HEK293 (cell line): ENCODE results near the gene CDC34.

Source experiments
- CTCF ChIA-PET: fragments of 350-600 bp; formaldehyde crosslinking; extraction: SDS; loops from one replicate; lab custom pipeline; 2021; ENCODE audit warnings: antibody characterized with exemption; lab: Yijun Ruan, JAX
- POLR2A ChIA-PET: fragments of 300-600 bp; formaldehyde crosslinking; extraction: SDS; loops from one replicate; lab custom pipeline; 2020; ENCODE audit warnings: antibody characterized with exemption, inconsistent platforms; lab: Yijun Ruan, JAX
- H3K27ac ChIP-seq: fragments of 200-500 bp; sonication (Bioruptor generic); 2 replicates; pipeline ENCODE4 v1.5.1; 2014; ENCODE audit warnings: low read depth, low read length, control low read depth, inconsistent platforms; ENCODE audit errors: extremely low read depth
- H3K36me3 ChIP-seq, 2 experiments: fragments of 200-500 bp in 1 of 2; sonication (Bioruptor generic) in 1 of 2; 1 replicate in 1 of 2; 2 replicates in 1 of 2; pipeline ENCODE4 v1.5.1; 2014 to 2017; ENCODE audit warnings: inconsistent platforms in 2 of 2, low read length in 2 of 2; ENCODE audit not compliant: control insufficient read depth in 2 of 2, insufficient read depth in 1 of 2
- H3K4me1 ChIP-seq: fragments of 200-500 bp; sonication (Bioruptor generic); 2 replicates; pipeline ENCODE4 v1.5.1; 2014; ENCODE audit warnings: mild to moderate bottlenecking, low read length, inconsistent platforms; ENCODE audit not compliant: control insufficient read depth, insufficient read depth
- H3K4me3 ChIP-seq: 2 replicates; pipeline ENCODE4 v1.5.1; 2011; ENCODE audit warnings: low read depth, mild to moderate bottlenecking, control low read depth, low read length, moderate library complexity
- H3K9me3 ChIP-seq: fragments of 200-500 bp; sonication (Bioruptor generic); 2 replicates; pipeline ENCODE4 v1.5.1; 2014; ENCODE audit warnings: low read depth, low read length, inconsistent platforms; ENCODE audit not compliant: control insufficient read depth, insufficient read depth
- BCL11B ChIP-seq: fragments of 450-650 bp; formaldehyde crosslinking; IDR thresholded peaks from 2 replicates; pipeline ENCODE4 v1.5.1; 2016; ENCODE audit warnings: low read depth, missing biosample characterization, missing genetic modification characterization
- BCL6B ChIP-seq: fragments of 450-650 bp; formaldehyde crosslinking; IDR thresholded peaks from 2 replicates; pipeline ENCODE4 v1.5.1; 2017; ENCODE audit warnings: missing biosample characterization, missing genetic modification characterization
- CTCF ChIP-seq: fragments of 450-650 bp; formaldehyde crosslinking; IDR thresholded peaks from 2 replicates; pipeline ENCODE4 v1.5.1; 2016; ENCODE audit warnings: missing biosample characterization, missing genetic modification characterization
- GLIS1 ChIP-seq: fragments of 450-650 bp; formaldehyde crosslinking; IDR thresholded peaks from 2 replicates; pipeline ENCODE4 v1.5.1; 2016; ENCODE audit warnings: missing biosample characterization, missing genetic modification characterization
- IKZF3 ChIP-seq: fragments of 450-650 bp; IDR thresholded peaks from 2 replicates; pipeline ENCODE4 v1.5.0; 2018; ENCODE audit warnings: missing biosample characterization, mild to moderate bottlenecking, missing genetic modification characterization, moderate library complexity
- OSR2 ChIP-seq: fragments of 450-650 bp; formaldehyde crosslinking; IDR thresholded peaks from 2 replicates; pipeline ENCODE4 v1.5.1; 2016; ENCODE audit warnings: missing biosample characterization, missing genetic modification characterization
- SCRT2 ChIP-seq: fragments of 450-650 bp; formaldehyde crosslinking; IDR thresholded peaks from 2 replicates; pipeline ENCODE4 v1.5.1; 2016; ENCODE audit warnings: missing biosample characterization, missing genetic modification characterization
- SP2 ChIP-seq: fragments of 450-650 bp; formaldehyde crosslinking; IDR thresholded peaks from 2 replicates; pipeline ENCODE4 v1.5.1; 2016; ENCODE audit warnings: missing biosample characterization, missing genetic modification characterization
- ZBTB10 ChIP-seq: fragments of 450-650 bp; formaldehyde crosslinking; IDR thresholded peaks from 2 replicates; pipeline ENCODE4 v1.5.1; 2016; ENCODE audit warnings: missing biosample characterization, missing genetic modification characterization
- ZBTB7A ChIP-seq: fragments of 450-650 bp; formaldehyde crosslinking; IDR thresholded peaks from 2 replicates; pipeline ENCODE4 v1.5.1; 2016; ENCODE audit warnings: low read depth, missing biosample characterization, missing genetic modification characterization
- ZFHX2 ChIP-seq: fragments of 450-650 bp; formaldehyde crosslinking; conservative IDR thresholded peaks from 2 replicates; pipeline ENCODE4 v1.5.1; 2016; ENCODE audit warnings: missing biosample characterization, missing genetic modification characterization
- ZIC2 ChIP-seq: fragments of 450-650 bp; formaldehyde crosslinking; IDR thresholded peaks from 2 replicates; pipeline ENCODE4 v1.5.1; 2016; ENCODE audit warnings: missing biosample characterization, missing genetic modification characterization
- ZNF114 ChIP-seq: fragments of 450-650 bp; formaldehyde crosslinking; IDR thresholded peaks from 2 replicates; pipeline ENCODE4 v1.5.0; 2017; ENCODE audit warnings: missing biosample characterization, missing genetic modification characterization
- ZNF140 ChIP-seq: fragments of 450-650 bp; formaldehyde crosslinking; IDR thresholded peaks from 2 replicates; pipeline ENCODE4 v1.5.1; 2016; ENCODE audit warnings: missing biosample characterization, missing genetic modification characterization
- ZNF155 ChIP-seq: fragments of 450-650 bp; formaldehyde crosslinking; IDR thresholded peaks from 2 replicates; pipeline ENCODE4 v1.5.1; 2016; ENCODE audit warnings: missing biosample characterization, missing genetic modification characterization
- ZNF169 ChIP-seq: fragments of 450-650 bp; formaldehyde crosslinking; IDR thresholded peaks from 2 replicates; pipeline ENCODE4 v1.5.1; 2016; ENCODE audit warnings: missing biosample characterization, missing genetic modification characterization
- ZNF266 ChIP-seq: fragments of 450-650 bp; formaldehyde crosslinking; IDR thresholded peaks from 2 replicates; pipeline ENCODE4 v1.5.1; 2016; ENCODE audit warnings: missing biosample characterization, missing genetic modification characterization, low read depth
- ZNF341 ChIP-seq: fragments of 450-650 bp; formaldehyde crosslinking; IDR thresholded peaks from 2 replicates; pipeline ENCODE4; 2016; ENCODE audit warnings: low read depth, missing biosample characterization, missing genetic modification characterization
- ZNF513 ChIP-seq: fragments of 450-650 bp; IDR thresholded peaks from 2 replicates; pipeline ENCODE4 v1.5.1; 2018; ENCODE audit warnings: missing biosample characterization, missing genetic modification characterization
- ZNF571 ChIP-seq: fragments of 450-650 bp; formaldehyde crosslinking; IDR thresholded peaks from 2 replicates; pipeline ENCODE4 v1.5.0; 2017; ENCODE audit warnings: missing biosample characterization, missing genetic modification characterization
- ZNF791 ChIP-seq: fragments of 450-650 bp; formaldehyde crosslinking; IDR thresholded peaks from 2 replicates; pipeline ENCODE4 v1.5.1; 2016; ENCODE audit warnings: missing biosample characterization, missing genetic modification characterization
- ZNF837 ChIP-seq: fragments of 450-650 bp; formaldehyde crosslinking; IDR thresholded peaks from 2 replicates; pipeline ENCODE4 v1.5.1; 2016; ENCODE audit warnings: missing biosample characterization, missing genetic modification characterization
- ZSCAN16 ChIP-seq: fragments of 450-650 bp; formaldehyde crosslinking; IDR thresholded peaks from 2 replicates; pipeline ENCODE4 v1.5.1; 2016; ENCODE audit warnings: missing biosample characterization, missing genetic modification characterization
- ZSCAN23 ChIP-seq: fragments of 450-650 bp; formaldehyde crosslinking; IDR thresholded peaks from 2 replicates; pipeline ENCODE4 v1.5.1; 2016; ENCODE audit warnings: missing biosample characterization, missing genetic modification characterization
- ZSCAN30 ChIP-seq: fragments of 450-650 bp; IDR thresholded peaks from 2 replicates; pipeline ENCODE4 v1.5.1; 2018; ENCODE audit warnings: missing biosample characterization, mild to moderate bottlenecking, missing genetic modification characterization, moderate library complexity

The CDC34 gene

GRCh38 chr19:535017-535835 lies 3.7 kb downstream of the CDC34 start:
- H3K9me3 ChIP-seq: no peaks in the 10 kb centered on the region
- H3K27ac ChIP-seq: peak overlapping the region; percentile 31; the same call in 1 of the 2 replicates
- no peak for TF ChIP-seq SCRT2 (tag by site-specific recombination)
- TF ChIP-seq SP2 (tag by site-specific recombination): no peak
- peak; percentile 45; the same call in 1 of the 2 replicates for TF ChIP-seq BCL11B
- TF ChIP-seq OSR2: no peak
- TF ChIP-seq GLIS1: peak; percentile 83
- TF ChIP-seq ZIC2 (tag by site-specific recombination): peak; percentile 85
- no peak for TF ChIP-seq CTCF (tag by site-specific recombination)
- peak; percentile 41 for TF ChIP-seq ZFHX2 (tag by site-specific recombination)
- no peak for TF ChIP-seq ZNF341
- no peak for TF ChIP-seq ZSCAN16 (tag by site-specific recombination)
- TF ChIP-seq ZBTB10 (tag by site-specific recombination): no peak
- POLR2A ChIA-PET: no interaction called here
- H3K4me3 ChIP-seq: no peak overlapping the region
- CTCF ChIA-PET: interaction anchor here (0.7 to 1.0 kb wide), 2 partner anchors 25 kb away, joined by 3 to 4 read pairs; no protein-coding TSS in a partner anchor
- peaks cover 7% of the 10 kb centered on the region for H3K4me1 ChIP-seq
- H3K36me3 ChIP-seq: peaks cover 6 to 46% of the 10 kb centered on the region in 2 experiments; a peak in 2 of 3 replicates

- no peak overlapping the region for H3K4me3 ChIP-seq
- CTCF ChIA-PET: no interaction called here
- peaks cover 7% of the 10 kb centered on the region for H3K4me1 ChIP-seq
- H3K9me3 ChIP-seq: no peaks in the 10 kb centered on the region
- H3K27ac ChIP-seq: no peak overlapping the region
- POLR2A ChIA-PET: no interaction called here
- H3K36me3 ChIP-seq: peaks cover 6 to 47% of the 10 kb centered on the region in 2 experiments; a peak in 2 of 3 replicates
- no peak for TF ChIP-seq ZNF169 (tag by site-specific recombination)
- TF ChIP-seq BCL6B (tag by site-specific recombination): no peak
- TF ChIP-seq ZNF114: no peak
- no peak for TF ChIP-seq ZNF266
- no peak for TF ChIP-seq ZSCAN23 (tag by site-specific recombination)
- TF ChIP-seq ZNF571: no peak
- TF ChIP-seq ZNF791 (tag by site-specific recombination): no peak
- TF ChIP-seq IKZF3 (tag by site-specific recombination): no peak
- TF ChIP-seq ZBTB7A: no peak
- no peak for TF ChIP-seq ZNF513 (tag by site-specific recombination)
- TF ChIP-seq ZNF837: no peak
- TF ChIP-seq ZSCAN30 (tag by site-specific recombination): no peak
- TF ChIP-seq ZNF140 (tag by site-specific recombination): no peak
- no peak for TF ChIP-seq ZNF155 (tag by site-specific recombination)
Observed at GRCh38 chr19:536031-536880, 4.7 kb downstream of the CDC34 start.
